Central memory CD4-positive, alpha-beta T cell (primary cell): Measurements from ENCODE around the gene ACTRT3.

Source experiments
- DNase-seq: peaks from one replicate; pipeline ENCODE4 v3.0.0; 2022
- total RNA-seq, 3 experiments: gene quantifications; one replicate each; lab custom pipeline; 2026; lab: John Stamatoyannopoulos, UW

The ACTRT3 gene
- 0 to 1.6 (median 0.39) reads per million in 3 experiments for total RNA-seq

GRCh38 chr3:169769287-169770181, at the start of gene ACTRT3:
TSS of gene ACTRT3 (minus strand) at chr3:169769561. CDS start at chr3:169769520, 41 bp downstream.
- peak; percentile 51 for DNase-seq

DNA sequence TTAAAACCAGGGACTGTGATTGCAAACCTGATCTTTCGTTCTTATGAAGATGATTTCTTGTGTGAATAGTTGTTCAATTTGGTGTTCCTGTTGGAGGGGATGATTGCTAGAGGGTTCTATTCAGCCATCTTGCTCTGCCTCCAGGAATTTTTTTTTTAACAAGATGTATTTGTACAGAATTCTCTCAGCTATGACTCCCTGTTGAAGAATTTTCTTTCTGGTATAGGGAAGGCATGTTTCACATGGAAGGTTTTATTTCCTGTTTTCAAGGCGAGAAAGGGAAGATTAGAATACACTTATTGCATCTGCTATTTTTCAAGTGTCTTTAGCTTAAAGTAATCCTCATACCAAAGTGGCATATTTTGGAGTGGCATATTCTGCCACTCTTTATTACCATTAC, 49.0 kb upstream of the ACTRT3 start:
- DNase-seq, result no peak

- no peak for DNase-seq
Observed at GRCh38 chr3:169815590-169816150, 46.3 kb upstream of the ACTRT3 start.

GRCh38 chr3:169813757-169814517, 44.6 kb upstream of the ACTRT3 start:
- peak; percentile 70 for DNase-seq

- DNase-seq, result peak; percentile 3
Observed at GRCh38 chr3:169813278-169813677, 43.9 kb upstream of the ACTRT3 start.

GRCh38 chr3:169812332-169813235, 43.2 kb upstream of the ACTRT3 start, which contains the start of the genes LRRC34 and LRRIQ4:
TSS of gene LRRC34 (minus strand) at chr3:169812904. CDS start at chr3:169812548, 356 bp downstream.
TSS of gene LRRIQ4 (plus strand) at chr3:169812870. CDS start at chr3:169821922, 9,052 bp downstream.
- peak; percentile 45 for DNase-seq

DNA sequence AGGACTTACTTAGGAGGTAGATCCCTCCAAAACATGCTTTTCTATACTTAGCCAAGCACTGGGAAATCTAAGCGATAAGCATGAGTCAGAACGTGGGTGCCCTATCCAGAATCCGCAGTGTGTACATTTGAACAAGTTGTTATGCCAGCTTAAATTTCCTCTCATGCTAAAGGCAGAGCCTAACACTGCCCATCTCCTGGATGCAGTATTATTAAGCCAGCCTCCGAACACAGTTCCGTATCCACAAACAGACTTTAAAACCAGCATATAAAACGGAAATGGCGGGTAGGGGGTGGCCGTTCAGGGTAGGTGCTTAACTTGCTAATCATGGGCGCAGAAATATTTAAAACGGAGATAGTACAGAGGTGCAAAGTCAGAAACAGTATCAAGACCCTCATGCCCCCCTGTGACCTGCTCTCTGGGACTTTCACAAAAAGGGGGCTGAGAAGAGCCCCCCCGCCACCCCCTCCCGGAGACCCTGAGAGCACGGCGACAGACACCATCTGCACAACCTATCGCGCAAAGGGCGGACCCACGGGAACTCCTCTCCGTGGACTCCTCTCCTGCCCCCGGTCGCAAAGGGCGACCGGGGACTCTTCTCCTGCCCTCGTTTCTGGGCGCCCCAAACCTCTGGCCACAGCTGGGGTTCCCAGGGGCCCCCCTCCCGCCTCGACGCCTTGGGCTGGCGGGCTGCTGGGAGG, 42.4 kb upstream of the ACTRT3 start:
- no peak for DNase-seq

DNA sequence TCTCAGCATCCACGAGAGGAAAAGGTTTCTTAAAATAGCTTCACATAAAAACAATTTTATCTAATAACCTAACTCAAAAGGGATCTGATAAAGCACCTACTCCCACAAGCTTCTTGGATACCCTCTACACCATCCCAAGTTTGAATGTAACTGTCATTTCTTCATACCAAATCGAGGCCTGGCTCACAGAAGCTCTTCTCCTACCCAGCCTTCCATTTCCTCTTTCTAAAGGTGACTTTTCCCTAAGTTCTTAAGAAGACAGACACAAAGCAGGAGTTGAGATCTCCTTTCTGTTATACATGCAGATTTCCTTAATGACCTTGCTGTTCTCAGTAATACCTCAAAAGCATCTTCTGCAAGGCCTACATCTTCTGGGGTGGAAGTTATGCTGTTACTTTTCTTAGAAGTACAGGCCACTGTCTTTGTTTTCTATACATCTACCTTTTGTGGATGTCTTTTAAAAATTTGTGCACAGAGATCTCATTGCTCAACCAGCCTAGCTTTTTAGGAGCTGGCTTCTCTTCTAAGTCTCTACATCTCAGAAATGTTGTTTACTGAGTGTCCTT, 40.0 kb upstream of the ACTRT3 start:
- DNase-seq, result no peak

- no peak for DNase-seq
Observed at GRCh38 chr3:169804681-169805080, 35.3 kb upstream of the ACTRT3 start.

DNA sequence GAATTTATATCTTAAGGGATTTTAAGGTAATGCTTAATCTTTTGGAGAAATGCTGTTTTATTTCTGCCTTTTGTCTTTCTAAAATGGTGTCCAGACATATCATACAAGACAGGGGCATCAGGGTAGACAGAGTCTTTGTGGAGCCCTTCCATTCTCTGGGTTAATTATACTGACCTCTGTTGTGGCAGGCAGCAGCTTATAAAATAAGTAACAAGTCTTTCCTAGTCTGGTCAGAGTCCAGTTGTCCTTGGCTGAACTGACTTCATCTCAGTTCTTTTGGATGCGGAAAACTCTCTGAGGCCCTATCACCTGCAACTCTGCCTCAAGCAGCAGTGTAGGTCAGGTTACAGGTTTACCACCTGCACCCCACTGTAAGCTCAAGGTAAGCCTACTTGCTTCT, 23.0 kb upstream of the ACTRT3 start:
- DNase-seq, result no peak

DNA sequence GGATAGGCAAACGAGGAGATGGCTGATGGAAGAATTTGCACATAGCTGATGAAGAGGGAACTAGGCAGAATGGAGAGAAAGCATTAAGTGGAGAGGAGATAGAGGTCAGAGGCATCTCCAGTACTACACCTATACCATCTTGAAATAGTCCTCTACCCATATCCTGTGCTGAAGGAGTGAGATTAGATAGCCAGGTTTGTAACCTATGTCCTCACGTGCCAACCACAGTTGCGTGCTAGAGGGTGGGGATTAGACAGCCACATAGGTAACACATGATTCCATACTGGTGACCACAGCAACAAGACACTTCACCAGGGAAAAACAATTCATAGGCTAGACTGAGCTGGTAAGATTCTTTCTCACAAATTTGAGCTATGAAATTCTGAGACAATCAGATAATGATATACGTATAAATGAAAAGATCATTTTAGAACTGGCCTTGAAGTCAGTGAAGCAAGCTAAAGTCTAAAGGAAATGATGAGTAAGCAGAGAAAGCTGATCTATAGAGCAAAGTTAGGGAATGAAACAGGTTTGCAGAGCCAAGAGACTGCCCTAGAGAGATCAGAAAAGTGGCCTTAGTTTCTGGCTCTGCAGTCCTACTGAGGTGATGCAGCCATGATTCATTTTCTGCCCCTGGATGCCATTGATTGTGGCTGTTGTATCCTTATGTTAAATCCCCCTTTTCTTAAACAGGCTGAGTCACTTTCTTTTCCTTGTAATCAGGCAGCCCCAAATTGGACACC, 21.5 kb upstream of the ACTRT3 start:
- no peak for DNase-seq

DNA sequence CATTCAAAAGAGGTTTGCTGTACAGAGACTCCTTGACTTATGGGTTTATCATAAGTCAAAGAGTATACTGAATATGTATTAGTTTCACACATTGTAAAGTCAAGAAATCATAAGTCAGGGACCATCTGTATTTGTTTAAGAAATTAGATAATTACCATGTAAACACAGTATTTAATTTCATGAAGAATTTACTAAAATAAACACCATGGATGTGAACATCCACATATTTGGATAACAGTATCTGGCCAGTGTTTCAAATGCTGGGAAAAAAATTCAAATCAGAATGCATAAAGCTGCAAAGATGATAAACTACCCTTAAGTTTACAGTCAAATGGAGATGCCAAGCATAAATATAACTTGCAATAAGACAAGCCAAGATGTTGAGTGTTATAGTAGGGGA, 20.9 kb upstream of the ACTRT3 start:
- DNase-seq, result no peak

DNA sequence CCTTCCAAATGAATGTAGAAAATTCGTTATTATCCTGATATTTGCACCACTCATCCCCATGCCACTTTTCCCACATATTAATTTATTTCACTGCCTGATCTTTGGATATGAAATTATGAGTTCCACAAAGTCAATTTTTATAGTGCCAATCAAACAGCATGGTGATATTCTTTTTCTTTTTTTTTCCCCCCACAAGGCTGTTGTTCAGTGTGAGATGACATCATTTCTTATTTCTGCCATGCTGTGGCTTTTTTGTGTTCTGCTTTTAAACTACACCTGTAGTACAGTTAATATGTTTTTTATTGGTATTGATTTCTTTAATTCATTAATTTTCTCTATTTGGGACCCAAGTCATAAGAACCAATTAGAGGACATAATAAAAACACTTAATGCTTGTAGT, 18.4 kb upstream of the ACTRT3 start:
- no peak for DNase-seq

GRCh38 chr3:169787120-169787519, 17.8 kb upstream of the ACTRT3 start:
- DNase-seq, result no peak

DNA sequence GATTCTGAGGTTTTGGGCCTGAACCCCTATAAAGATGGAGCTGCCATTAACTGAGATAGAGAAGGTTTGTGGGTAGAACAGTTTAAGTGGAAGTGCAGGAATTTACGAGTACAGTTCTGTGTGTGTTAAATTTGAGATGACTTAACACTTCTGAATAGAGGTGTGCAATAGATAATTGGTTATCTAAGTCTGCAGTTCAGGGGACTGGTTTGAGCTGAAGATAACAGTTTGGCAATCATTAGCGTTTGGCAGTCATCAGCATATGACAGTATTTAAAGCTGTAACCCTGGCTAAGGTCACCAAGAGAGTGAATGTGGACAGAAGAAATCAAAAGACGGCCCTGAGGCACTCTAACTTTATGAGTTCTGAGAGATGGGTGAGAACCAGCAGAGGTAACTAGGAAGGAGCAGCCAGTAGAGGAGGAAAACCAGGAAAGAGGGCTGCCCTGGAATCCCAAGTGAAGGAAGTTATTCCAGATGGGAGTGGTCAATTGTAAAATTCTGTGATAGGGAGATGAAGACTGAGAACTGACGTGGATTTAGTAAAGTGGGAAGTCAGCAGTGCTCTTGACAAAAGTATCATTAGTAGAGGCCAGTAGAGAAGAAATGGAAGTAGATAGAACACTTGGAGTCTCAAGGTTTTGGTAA, 12.0 kb upstream of the ACTRT3 start:
- DNase-seq, result no peak

- no peak for DNase-seq
Observed at GRCh38 chr3:169780742-169781141, 11.4 kb upstream of the ACTRT3 start.

- no peak for DNase-seq
Observed at GRCh38 chr3:169777822-169778221, 8.5 kb upstream of the ACTRT3 start.

- DNase-seq, result no peak
Observed at GRCh38 chr3:169774186-169774585, 4.8 kb upstream of the ACTRT3 start.

DNA sequence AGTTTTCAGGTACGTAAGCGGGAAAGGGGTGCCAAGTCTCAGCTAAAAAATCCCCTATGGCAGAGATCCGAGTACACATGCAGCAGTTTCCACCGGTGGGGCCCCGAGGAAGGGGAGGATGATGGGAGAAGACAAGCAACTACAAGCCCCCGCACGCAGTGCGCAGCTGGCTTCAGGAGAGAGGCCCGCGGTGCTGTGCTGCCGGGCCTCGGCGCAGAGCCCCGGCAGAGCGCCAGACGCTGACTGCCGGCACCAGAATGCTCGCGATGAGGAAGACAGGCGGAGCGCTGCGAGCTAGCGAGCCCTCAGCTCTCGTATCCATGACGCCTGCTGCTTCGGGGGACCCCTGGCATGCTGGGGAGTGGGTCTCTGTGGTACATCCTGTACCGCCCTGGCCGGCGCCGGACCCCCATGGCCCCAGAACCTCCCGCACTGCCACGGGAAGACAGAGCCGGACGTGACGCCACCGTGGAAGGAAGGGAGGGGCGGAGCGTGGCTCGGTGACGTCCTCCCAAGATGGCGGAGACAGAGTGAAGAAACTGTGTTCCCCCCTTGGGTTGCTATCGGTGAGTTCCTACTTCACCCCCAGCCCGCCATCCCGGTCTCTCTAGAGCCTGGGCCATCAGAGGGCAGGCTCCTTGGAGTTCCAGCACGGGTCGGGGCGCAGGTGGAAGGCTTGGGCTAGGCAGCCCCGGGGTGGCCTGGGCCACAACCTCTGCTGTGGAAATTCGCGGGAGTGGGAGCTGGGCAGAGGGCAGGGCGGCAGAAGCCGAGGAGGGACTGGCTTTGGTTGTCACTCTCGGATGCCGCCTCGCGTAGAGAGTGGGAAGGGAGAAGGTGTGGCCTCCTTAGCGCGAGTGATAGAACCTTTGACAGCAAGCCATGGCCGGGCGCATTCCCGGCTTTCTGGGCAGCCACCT, 3.8 kb upstream of the ACTRT3 start, which contains the start of gene MYNN:
TSS of gene MYNN (plus strand) at position 500 of the 920 bp plus-strand sequence. CDS start 900 bp downstream, outside the sequence.
- DNase-seq, result peak; percentile 92
